Anterior cingulate cortex (tissue), 58 donors: Measurements from ENCODE around the gene TERT.

ENCODE experiments used
- DNase-seq, 58 donors: peaks; one replicate each; lab custom pipeline; 2025; lab: John Stamatoyannopoulos, UW

Gene TERT

DNA sequence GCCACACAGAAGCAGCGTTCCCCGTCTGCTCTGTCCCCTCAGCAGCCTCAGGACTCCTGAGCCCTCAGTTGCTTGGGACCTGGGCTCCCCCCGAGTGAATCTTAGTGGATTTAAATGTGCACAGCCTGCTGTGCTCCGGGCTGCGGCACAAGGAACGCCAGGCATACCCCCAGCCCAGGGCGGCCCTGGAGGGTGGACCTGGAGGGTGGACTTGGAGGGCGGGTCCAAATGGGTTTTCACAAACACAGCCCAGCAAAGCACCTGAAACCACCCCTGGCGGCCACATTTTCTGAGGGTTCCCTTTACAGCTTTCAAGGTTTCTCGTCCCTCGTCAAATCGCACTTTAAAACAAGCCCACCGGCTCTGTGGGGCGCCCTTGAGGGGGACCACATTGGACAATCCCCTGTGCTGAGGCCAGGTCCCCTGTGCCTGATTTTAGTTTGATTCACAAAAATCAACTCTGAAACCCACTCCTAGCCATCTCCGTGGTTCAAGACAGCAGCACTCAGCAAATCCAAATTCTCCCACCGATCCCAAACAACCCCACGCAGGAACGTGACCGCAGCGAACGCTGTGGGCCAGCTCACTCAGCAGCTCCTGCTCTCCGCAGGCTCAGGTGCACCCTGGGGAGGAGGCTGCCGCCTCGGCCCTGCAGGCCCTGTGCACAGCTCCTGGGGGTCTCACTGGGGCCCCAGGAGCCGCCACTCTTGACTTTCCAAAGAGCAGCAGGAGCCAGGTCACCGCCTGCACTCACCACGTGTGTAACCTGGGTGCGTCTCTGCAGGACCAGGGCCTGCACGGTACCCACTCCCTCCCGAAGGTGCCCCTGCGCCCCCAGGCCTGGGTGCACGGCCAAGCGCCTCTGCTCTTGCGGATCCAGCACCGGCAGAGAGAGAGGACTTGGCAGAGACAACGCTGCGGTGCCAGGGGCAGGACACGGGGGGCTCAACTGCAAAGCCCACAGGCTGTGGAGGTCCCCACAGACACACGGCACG lies 29.1 kb downstream of the TERT start:
- no peak for DNase-seq

- no peak for DNase-seq
Observed at GRCh38 chr5:1265026-1265425, 29.8 kb downstream of the TERT start.

- no peak for DNase-seq
Observed at GRCh38 chr5:1264211-1264610, 30.7 kb downstream of the TERT start.

GRCh38 chr5:1262381-1262780 lies 32.5 kb downstream of the TERT start:
- no peak for DNase-seq

DNA sequence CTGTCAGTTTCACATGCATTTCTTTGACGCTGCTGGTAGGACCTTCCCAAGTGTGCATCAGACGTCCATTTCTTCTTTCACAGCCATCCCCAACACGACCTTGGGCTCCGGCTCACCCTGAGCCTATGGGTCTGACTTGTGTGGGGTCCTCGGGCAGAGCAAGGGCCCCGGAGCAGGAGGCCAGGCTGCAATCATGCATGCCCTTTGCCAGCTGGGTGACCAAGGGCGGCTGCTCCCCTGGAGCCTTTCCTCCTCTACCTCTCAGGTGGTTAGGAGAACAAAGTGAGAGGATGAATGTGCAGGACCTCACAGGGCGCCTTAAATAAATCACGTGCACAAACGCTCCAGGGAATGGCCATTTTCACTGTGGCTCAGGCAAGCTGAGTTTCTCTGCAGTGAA lies 33.2 kb downstream of the TERT start:
- DNase-seq = no peak

GRCh38 chr5:1259806-1260480 lies 34.9 kb downstream of the TERT start:
- DNase-seq = no peak

GRCh38 chr5:1257841-1258240 lies 37.0 kb downstream of the TERT start:
- no peak for DNase-seq

GRCh38 chr5:1257363-1257762 lies 37.5 kb downstream of the TERT start:
- DNase-seq = no peak

DNA sequence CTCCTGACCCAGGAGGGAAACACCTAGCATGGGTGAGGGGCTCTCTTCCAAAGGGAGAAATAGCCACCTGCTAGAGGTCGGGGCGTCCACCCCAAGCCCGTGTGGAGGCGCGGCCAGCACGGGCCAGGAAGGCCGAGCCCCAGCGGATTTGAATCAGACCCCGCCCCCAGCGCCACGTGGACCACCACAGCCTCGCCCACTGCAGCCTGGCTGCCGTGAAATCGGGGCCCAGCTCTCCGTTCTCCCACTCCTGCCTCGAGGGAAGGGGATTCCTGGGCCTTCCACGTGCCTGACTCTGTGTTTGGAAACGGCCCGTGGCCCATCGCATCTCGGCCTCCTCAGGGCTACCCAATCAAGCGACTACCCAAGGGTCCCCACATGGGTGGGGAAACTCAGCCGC lies 38.1 kb downstream of the TERT start:
- DNase-seq = no peak

GRCh38 chr5:1255081-1255561 lies 39.7 kb downstream of the TERT start:
- no peak for DNase-seq

DNA sequence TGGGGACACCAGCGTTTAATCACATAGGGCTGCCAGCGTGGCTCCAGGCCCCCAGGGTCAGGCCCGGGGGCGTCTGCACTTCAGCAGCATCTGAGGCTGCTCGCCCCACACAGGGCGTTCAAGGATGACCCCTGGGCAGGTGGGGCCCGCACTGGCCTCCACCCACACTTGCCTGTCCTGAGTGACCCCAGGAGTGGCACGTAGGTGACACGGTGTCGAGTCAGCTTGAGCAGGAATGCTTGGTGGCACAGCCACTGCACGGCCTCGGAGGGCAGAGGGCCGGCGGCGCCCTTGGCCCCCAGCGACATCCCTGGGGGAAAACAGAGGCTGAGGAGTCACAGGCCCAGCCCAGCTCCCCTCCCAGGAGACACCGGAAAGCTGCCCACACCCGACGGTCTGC lies 40.7 kb downstream of the TERT start:
- no peak for DNase-seq

GRCh38 chr5:1253456-1254105 lies 41.3 kb downstream of the TERT start:
- DNase-seq = no peak

DNA sequence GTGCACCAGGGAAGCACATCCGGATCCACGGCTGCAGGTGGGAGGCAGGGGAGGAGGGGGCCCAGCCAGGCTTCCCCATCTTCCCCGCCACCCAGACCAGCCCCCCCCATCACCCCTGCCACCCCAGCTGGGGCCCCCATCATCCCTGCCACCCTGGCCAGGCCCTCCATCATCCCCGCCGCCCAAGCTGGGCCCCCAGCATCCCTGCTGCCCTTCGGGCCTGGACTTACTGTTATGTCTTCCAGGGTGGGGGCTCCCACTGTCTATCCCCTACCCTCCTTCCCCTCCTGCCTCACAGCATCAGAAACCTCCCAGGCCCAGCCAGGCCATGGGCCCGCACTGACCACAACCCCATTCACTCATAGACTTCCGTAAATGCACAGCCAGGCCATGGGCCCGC lies 42.2 kb downstream of the TERT start:
- DNase-seq = no peak

DNA sequence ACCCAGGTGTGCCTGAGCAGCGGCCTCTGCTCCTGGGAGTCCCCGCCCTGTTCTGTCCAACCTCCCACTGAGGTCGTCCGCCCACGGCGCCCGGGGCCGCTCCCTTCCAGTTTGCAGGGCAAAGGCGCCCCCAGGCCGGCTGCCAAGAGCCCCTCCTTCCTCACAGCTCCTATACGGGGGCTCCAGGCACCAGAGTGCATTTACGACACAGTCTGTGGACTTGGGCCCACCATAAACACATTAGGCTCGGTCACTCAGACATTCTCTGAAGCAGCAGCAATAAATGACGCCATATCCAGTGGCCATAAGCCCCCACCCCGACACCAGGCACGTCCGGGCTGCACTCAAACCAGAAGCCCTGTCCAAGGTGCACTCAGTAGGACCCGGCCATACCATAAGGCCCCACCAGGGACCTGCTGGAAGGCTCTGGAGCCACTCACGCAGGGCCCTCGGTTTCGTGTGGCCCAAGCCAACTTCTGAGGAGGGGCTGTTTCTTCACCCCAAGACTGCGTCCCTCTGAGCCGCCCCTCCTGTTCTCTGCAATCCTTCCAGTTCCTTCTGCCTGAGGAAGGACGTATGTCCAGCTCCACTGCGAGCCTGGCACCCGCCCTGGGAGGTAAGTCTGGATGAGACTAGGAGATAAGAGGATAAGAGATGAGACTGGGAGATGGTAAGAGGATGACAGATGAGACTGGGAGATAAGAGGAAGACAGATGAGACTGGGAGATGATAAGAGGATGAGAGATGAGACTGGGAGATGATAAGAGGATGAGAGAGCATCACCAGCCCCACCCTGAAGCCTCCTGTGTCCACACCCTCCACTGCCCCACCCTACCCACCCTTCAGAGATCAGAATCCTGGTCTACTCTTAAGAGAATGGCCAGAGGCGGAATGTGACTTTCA lies 42.9 kb downstream of the TERT start:
- no peak for DNase-seq

GRCh38 chr5:1249366-1250280 lies 45.2 kb downstream of the TERT start:
- no peak for DNase-seq

- DNase-seq = peak in 32 of 58 donors; percentile 11 to 68 (median 29)
Observed at GRCh38 chr5:1247811-1248210, 47.1 kb downstream of the TERT start.

DNA sequence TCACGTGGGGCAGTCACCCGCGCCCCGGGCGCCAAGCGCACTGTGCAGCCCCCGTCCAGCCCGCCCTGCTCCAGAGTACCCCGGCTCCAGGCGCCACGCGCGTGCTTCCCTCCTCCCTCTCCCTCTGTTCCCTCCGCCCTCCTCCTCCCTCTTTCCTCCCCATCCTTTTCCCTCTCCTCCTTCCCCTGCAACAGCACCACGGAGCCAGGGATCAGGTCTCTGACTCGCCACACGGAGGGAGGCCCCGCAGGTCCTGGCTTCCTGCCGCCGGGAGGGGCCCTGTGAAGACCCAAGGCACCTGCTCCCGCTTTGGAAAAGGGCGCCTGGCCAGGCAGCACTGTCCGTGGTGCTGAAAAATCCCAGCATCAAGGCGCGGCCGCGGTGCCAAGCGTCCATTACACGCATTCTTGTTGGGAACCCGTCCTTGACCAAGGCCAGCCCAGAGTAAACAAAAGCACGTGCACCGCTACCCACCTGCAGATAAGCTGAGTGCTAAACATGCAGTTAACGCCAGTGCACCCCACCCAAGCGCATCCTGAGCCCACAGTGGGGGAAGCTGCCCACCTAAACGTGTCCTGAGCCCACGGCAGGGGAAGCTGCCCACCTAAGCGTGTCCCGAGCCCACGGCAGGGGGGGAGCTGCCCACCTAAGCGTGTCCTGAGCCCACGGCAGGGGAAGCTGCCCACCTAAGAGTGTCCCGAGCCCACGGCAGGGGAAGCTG lies 48.0 kb downstream of the TERT start:
- peak in 9 of 58 donors; percentile 3 to 18 (median 9) for DNase-seq

- peak in 27 of 58 donors; percentile 8 to 71 (median 24) for DNase-seq
Observed at GRCh38 chr5:1245905-1246576, 48.8 kb downstream of the TERT start.
